Chondrocyte (in vitro differentiated cells): Measurements from ENCODE around the gene PTPRN2. TPM values are rescaled to one million over a fixed set of nuclear protein-coding genes. Genes with fewer than 3 reads are reported as not detected.
A peak's percentile ranks its signal among the peaks of the same experiment; 100 is the strongest.

Experiments used
- DNase-seq: peaks from one replicate; pipeline ENCODE4 v3.0.0; 2021; ENCODE audit warnings: mixed read lengths, low spot score
- H3K27ac Mint-ChIP-seq: one replicate; pipeline ENCODE4 v1.8.0; 2021; ENCODE audit warnings: mild to moderate bottlenecking, moderate library complexity, mixed read lengths; ENCODE audit not compliant: unreplicated experiment
- H3K27me3 Mint-ChIP-seq: 2 replicates; pipeline ENCODE4 v1.8.0; 2021; ENCODE audit warnings: low read depth, mixed read lengths
- H3K36me3 Mint-ChIP-seq: 2 replicates; pipeline ENCODE4 v1.8.0; 2021; ENCODE audit warnings: low read depth, mixed read lengths
- H3K4me1 Mint-ChIP-seq: 2 replicates; pipeline ENCODE4 v1.8.0; 2021; ENCODE audit warnings: low read depth, mild to moderate bottlenecking, mixed read lengths
- H3K4me3 Mint-ChIP-seq: one replicate; pipeline ENCODE4 v1.8.0; 2021; ENCODE audit warnings: mild to moderate bottlenecking, moderate library complexity, mixed read lengths; ENCODE audit not compliant: unreplicated experiment
- H3K9me3 Mint-ChIP-seq: 2 replicates; pipeline ENCODE4 v1.8.0; 2021; ENCODE audit warnings: low read depth, mixed read lengths
- total RNA-seq: library from RNA; stranded (reverse); gene quantifications from 3 replicates; pipeline ENCODE4 v1.2.1, GENCODE V29; 2021
- TF ChIP-seq, protein P1 (sequence below): fragments of 200-600 bp; sonication (generic); IDR thresholded peaks from 2 replicates; pipeline ENCODE4 v1.5.0; 2021; ENCODE audit warnings: antibody characterized with exemption, mild to moderate bottlenecking, moderate library complexity

The PTPRN2 gene
- total RNA-seq, 1 donor from 2014 or later, result 0.30 TPM

DNA sequence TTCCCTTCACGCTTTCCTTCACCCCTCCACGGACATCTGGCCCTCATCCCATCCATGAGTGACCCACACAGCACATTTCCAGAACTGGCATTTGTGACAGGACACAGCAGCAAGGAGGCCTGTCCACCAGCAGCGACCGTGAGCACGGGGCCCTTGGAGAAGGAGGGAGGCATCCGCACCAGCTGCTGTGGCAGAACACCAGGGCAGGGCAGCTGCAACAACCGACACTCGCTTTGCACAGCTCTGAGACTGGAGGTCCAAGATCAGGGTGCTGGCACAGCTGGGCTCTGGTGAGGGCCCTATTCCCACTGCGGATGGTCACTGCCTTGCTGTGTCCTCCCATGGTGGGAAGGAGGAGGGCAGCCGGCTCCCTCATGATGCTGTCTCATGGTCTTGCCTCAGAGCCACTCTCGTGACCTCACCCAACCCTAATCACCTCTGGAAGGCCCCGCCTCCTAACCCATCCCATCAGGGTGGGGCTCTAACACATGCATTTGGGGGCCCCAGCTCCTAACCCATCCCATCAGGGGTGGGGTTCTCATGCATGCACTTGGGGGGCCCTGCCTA is 36.7 kb downstream of the PTPRN2 start:
- TF ChIP-seq, protein P1, sequence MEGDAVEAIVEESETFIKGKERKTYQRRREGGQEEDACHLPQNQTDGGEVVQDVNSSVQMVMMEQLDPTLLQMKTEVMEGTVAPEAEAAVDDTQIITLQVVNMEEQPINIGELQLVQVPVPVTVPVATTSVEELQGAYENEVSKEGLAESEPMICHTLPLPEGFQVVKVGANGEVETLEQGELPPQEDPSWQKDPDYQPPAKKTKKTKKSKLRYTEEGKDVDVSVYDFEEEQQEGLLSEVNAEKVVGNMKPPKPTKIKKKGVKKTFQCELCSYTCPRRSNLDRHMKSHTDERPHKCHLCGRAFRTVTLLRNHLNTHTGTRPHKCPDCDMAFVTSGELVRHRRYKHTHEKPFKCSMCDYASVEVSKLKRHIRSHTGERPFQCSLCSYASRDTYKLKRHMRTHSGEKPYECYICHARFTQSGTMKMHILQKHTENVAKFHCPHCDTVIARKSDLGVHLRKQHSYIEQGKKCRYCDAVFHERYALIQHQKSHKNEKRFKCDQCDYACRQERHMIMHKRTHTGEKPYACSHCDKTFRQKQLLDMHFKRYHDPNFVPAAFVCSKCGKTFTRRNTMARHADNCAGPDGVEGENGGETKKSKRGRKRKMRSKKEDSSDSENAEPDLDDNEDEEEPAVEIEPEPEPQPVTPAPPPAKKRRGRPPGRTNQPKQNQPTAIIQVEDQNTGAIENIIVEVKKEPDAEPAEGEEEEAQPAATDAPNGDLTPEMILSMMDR, result no peak
- H3K9me3 Mint-ChIP-seq, result peaks cover 2% of the 10 kb centered on the region
- no peaks in the 10 kb centered on the region for H3K36me3 Mint-ChIP-seq
- no peak overlapping the region for H3K27ac Mint-ChIP-seq
- peaks cover 3% of the 10 kb centered on the region for H3K27me3 Mint-ChIP-seq
- no peak overlapping the region for H3K4me3 Mint-ChIP-seq
- peak; percentile 66 for DNase-seq
- H3K4me1 Mint-ChIP-seq, result no peaks in the 10 kb centered on the region

DNA sequence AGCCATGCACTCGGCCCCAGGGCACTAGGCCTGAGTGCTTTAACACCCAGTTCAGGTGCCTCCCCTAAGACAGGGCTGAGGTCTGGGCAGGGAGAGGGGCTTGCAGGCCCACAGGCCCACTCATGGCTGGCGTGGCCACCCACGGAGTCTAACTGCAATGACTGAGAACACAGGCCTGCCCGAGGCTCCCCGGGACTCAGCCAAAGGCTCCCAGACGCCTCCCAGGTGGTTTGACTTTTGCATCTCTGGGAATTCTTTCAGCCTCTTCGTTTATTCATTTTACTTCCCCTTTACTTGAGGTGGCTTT is 37.3 kb downstream of the PTPRN2 start:
- peak; percentile 69 for DNase-seq
- Mint-ChIP-seq H3K4me1 (no peaks in the 10 kb centered on the region), H3K27ac (no peak overlapping the region), H3K9me3 (no peaks in the 10 kb centered on the region), H3K27me3 (peaks cover 3% of the 10 kb centered on the region), H3K36me3 (no peaks in the 10 kb centered on the region), H3K4me3 (no peak overlapping the region)
- TF ChIP-seq, protein P1, result no peak

DNA sequence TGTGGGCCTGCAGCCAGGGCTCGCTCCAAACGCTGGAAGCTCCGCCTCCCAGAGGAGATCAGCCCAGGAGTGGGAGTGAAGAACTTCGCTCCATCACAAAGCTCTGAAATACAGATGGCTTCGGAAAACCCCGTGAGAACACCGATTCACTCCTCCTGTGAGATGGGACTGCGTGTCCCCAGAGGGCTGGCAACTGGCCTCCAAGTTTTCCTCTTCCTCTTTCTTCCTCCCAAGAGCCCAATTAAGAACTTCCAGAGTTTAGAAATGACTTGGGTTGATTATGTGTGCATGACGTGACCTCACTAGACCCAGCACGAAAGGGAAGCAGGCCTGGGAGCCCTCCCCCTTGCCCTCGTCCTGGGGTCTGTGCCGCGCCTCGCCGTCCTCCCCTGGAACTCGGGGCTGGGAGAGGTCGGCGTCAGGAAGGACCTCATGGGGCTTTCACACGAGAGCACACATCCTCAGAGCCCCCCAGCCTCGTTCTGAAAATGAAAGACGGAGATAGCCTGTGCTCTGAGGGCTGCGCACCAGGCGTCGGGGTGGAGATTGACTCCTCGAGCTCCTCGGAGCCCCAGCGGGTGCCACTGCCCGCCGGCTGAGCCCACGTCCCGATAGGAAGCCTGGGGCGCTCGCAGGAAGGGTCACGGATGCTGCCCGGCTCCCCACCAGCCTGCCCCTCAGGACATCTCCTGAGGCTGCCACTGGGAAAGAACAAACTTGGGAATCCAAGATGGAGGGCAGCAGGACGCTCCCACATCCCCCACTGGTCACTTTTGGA is 37.8 kb downstream of the PTPRN2 start:
- TF ChIP-seq, protein P1, result no peak
- Mint-ChIP-seq H3K4me1 (no peaks in the 10 kb centered on the region), H3K36me3 (no peaks in the 10 kb centered on the region), H3K4me3 (no peak overlapping the region), H3K9me3 (no peaks in the 10 kb centered on the region), H3K27ac (no peak overlapping the region), H3K27me3 (peaks cover 3% of the 10 kb centered on the region)
- DNase-seq, result peak; percentile 76

DNA sequence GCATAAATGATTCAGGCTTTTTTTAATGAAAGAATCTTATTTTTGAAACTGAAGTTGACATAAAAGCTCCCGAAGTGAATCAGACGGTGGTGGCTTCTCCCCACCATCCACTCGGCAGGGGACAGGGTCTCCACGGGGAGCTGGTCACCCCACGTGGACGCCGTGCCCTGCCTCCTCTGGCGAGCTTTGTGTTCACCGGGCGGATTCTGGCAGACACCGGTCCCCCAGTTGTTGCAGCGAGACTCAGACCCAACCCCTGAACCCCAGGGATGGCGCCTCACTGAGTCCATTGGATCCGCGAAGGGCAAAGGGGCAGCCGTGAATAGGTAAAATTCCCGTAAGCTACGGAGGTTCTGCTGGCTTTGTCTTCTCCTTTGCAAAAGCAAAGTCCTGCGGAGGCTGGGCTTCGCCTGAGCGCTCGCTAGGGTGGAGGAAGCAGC is 38.4 kb downstream of the PTPRN2 start:
- no peak overlapping the region for H3K27ac Mint-ChIP-seq

DNA sequence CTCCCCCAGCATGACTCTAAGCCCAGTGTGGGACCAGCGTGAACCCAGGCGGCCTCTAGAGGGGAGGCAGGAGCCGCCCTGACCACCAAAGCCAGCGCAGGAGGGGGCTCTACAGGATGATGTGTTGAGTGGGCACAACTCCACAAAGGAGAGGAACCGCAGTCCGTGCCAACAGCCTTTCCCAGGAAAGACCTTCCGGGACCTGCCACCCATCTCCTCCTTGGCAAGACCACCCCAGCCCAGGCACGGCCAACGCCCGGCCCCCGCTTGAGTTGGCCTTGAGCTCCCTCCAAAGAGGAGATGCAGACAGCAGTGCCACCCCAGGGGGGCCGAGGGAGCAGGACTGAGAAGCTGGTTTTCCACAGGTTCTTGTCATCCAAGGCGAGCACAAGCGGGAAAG is 38.9 kb downstream of the PTPRN2 start:
- Mint-ChIP-seq H3K27me3 (peaks cover 3% of the 10 kb centered on the region), H3K27ac (no peak overlapping the region)

More for the DNA sequence above, 38.4 kb downstream of the PTPRN2 start:
- Mint-ChIP-seq H3K9me3 (no peaks in the 10 kb centered on the region), H3K4me1 (no peaks in the 10 kb centered on the region), H3K4me3 (no peak overlapping the region), H3K27me3 (peaks cover 3% of the 10 kb centered on the region), H3K36me3 (no peaks in the 10 kb centered on the region)
- DNase-seq, result peak; percentile 77
- TF ChIP-seq, protein P1, result no peak

More for the DNA sequence above, 38.9 kb downstream of the PTPRN2 start:
- TF ChIP-seq, protein P1, result no peak
- Mint-ChIP-seq H3K4me3 (no peak overlapping the region), H3K36me3 (no peaks in the 10 kb centered on the region), H3K9me3 (no peaks in the 10 kb centered on the region), H3K4me1 (no peaks in the 10 kb centered on the region)
- peak; percentile 89 for DNase-seq
